Esophagus muscularis mucosa (tissue), 4 donors: Measurements from ENCODE around the gene DDIT3. TPM values are rescaled to one million over a fixed set of nuclear protein-coding genes. Genes with fewer than 3 reads are reported as not detected.

Source experiments
- DNase-seq: peaks from one replicate; pipeline ENCODE4 v3.0.0-alpha.2; 2017; ENCODE audit errors: extremely low spot score
- H3K27ac ChIP-seq, 4 donors: fragments of 200-600 bp; sonication (generic); replicated peaks in 1 of 4; 1 replicate in 3 of 4; 2 replicates in 1 of 4; pipeline ENCODE4 v1.5.1; 2016 to 2019; ENCODE audit warnings: mild to moderate bottlenecking in 1 of 4
- H3K27me3 ChIP-seq, 4 donors: fragments of 200-600 bp; sonication (generic); one replicate each; pipeline versions ENCODE4 v1.5.1 to v1.6.0; 2016 to 2019
- H3K36me3 ChIP-seq, 4 donors: fragments of 200-600 bp; sonication (generic); one replicate each; pipeline ENCODE4 v1.5.1; 2016 to 2019
- H3K4me1 ChIP-seq, 4 donors: fragments of 200-600 bp; sonication (generic); one replicate each; pipeline ENCODE4 v1.5.1; 2016 to 2019
- H3K4me3 ChIP-seq, 4 donors: fragments of 200-600 bp; sonication (generic); 1 replicate in 2 of 4; 2 replicates in 2 of 4; pipeline ENCODE4 v1.5.1; 2016 to 2019; ENCODE audit warnings: mild to moderate bottlenecking in 4 of 4, moderate library complexity in 1 of 4
- H3K9me3 ChIP-seq, 4 donors: fragments of 200-600 bp; sonication (generic); 1 replicate in 3 of 4; 2 replicates in 1 of 4; pipeline ENCODE4 v1.5.1; 2016 to 2019
- CTCF ChIP-seq, 3 experiments: fragments of 200-600 bp in 2 of 3; fragments of 450-650 bp in 1 of 3; sonication (generic) in 2 of 3; IDR thresholded peaks; one replicate each; pipeline ENCODE4 v1.5.1; 2017 to 2019; ENCODE audit warnings: antibody characterized with exemption in 3 of 3, mild to moderate bottlenecking in 2 of 3, moderate library complexity in 1 of 3
- EP300 ChIP-seq: sonication (generic); formaldehyde crosslinking; IDR thresholded peaks from one replicate; pipeline ENCODE4 v1.6.1; 2017; ENCODE audit warnings: antibody characterized with exemption
- POLR2A ChIP-seq: fragments of 450-650 bp; IDR thresholded peaks from one replicate; pipeline ENCODE4 v1.6.1; 2017; ENCODE audit warnings: antibody characterized with exemption, moderate library complexity, mild to moderate bottlenecking, low read depth
- POLR2AphosphoS5 ChIP-seq, 2 donors: sonication (generic); formaldehyde crosslinking; IDR thresholded peaks; one replicate each; pipeline ENCODE4 v1.6.1; 2017; ENCODE audit warnings: antibody characterized with exemption in 2 of 2
- WGBS: methylation state at CpG from one replicate; pipeline ENCODE4 v1.1.5; 2018; 5-methylcytosine and 5-hydroxymethylcytosine counted together
- intact Hi-C: fragments of 100-400 bp; cut with DNase I; formaldehyde crosslinking; loops from one replicate; pipeline ENCODE4 v1.15.1; 2023
- total RNA-seq, 4 donors: library from RNA; depleted of rRNA; stranded (reverse); fragments of >200 nt; gene quantifications; one replicate each; pipeline versions ENCODE4 v1.1.0 to v1.2.1, GENCODE V29; 2016

Gene DDIT3
- total RNA-seq, 4 donors from 2014 or later: 14.4 to 43.9 (median 24.4) TPM

- peaks cover 37 to 88% (median 81%) of the 10 kb centered on the region in 4 donors for H3K36me3 ChIP-seq
- WGBS: 79% methylated on average over 6 of the region's 6 CpGs
- TF ChIP-seq POLR2A: no peak
- TF ChIP-seq POLR2AphosphoS5 (IDR thresholded peaks at IDR 0.05): no peak
- TF ChIP-seq CTCF (IDR thresholded peaks at IDR 0.05): no peak
- no peak for TF ChIP-seq EP300
These were observed 15.7 kb upstream of the DDIT3 start for GRCh38 chr12:57535764-57536596.

DNA sequence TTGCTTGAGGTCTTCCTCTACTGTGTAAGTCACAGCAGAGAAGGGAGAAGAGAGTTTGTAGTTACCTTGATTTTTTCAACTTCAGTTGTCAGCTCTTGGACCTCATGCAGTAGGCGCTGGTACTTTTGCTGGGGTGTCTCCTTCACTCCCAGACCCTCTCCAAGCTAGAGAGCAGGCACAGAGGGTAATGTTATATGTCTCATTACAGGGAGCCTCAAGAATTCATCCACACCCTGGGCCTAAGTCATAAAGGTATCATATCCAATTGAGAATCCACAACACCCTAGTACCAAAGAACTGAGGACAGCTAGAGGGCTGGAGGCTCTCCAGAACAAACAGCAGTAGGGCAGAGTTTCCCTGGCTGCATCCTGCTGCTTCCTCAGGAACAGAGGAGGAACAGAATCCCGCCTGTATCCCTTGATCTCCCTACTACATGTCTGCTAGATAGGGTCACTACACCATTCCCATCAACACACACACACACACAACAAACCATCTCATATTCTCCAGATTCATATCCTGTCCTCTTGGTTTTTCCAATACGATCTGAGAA lies 14.8 kb upstream of the DDIT3 start:
- Histone ChIP-seq H3K27me3 (no peaks in the 10 kb centered on the region), H3K27ac (no peak overlapping the region), H3K36me3 (peaks cover 46 to 97% (median 84%) of the 10 kb centered on the region in 4 donors), H3K4me3 (no peak overlapping the region), H3K9me3 (no peaks in the 10 kb centered on the region), H3K4me1 (peaks cover 0 to under 1% (median 0%) of the 10 kb centered on the region in 4 donors)
- intact Hi-C loops: no loop called here
- TF ChIP-seq CTCF (IDR thresholded peaks at IDR 0.05) (no peak), POLR2AphosphoS5 (IDR thresholded peaks at IDR 0.05) (no peak), EP300 (no peak), POLR2A (no peak)
- DNase-seq: no peak
- 85% methylated on average over 3 of the region's 3 CpGs for WGBS

More at GRCh38 chr12:57535764-57536596, 15.7 kb upstream of the DDIT3 start:
- Histone ChIP-seq H3K4me1 (peaks cover 0 to 3% (median 1%) of the 10 kb centered on the region in 4 donors), H3K4me3 (no peak overlapping the region), H3K27ac (no peak overlapping the region), H3K9me3 (no peaks in the 10 kb centered on the region), H3K27me3 (no peaks in the 10 kb centered on the region)
- no peak for DNase-seq
- intact Hi-C loops: no loop called here

GRCh38 chr12:57534250-57534649 lies 13.9 kb upstream of the DDIT3 start:
- intact Hi-C loops: no loop called here
- Histone ChIP-seq H3K4me3 (no peak overlapping the region), H3K36me3 (peaks cover 54 to 97% (median 86%) of the 10 kb centered on the region in 4 donors), H3K27me3 (no peaks in the 10 kb centered on the region), H3K27ac (no peak overlapping the region), H3K4me1 (peaks cover 0 to 9% (median 0%) of the 10 kb centered on the region in 4 donors), H3K9me3 (no peaks in the 10 kb centered on the region)
- TF ChIP-seq CTCF (IDR thresholded peaks at IDR 0.05) (no peak), POLR2A (no peak), EP300 (no peak), POLR2AphosphoS5 (IDR thresholded peaks at IDR 0.05) (no peak)
- WGBS: 89% methylated on average over 5 of the region's 5 CpGs
- DNase-seq: no peak

GRCh38 chr12:57533108-57533507 lies 12.8 kb upstream of the DDIT3 start:
- no peaks in the 10 kb centered on the region for H3K27me3 ChIP-seq
- H3K27ac ChIP-seq: no peak overlapping the region
- WGBS: 91% methylated on average over 8 of the region's 8 CpGs
- no peak for TF ChIP-seq EP300
- no peak for TF ChIP-seq POLR2AphosphoS5 (IDR thresholded peaks at IDR 0.05)
- TF ChIP-seq POLR2A: no peak
- TF ChIP-seq CTCF (IDR thresholded peaks at IDR 0.05): no peak
- intact Hi-C loops: no loop called here
- DNase-seq: no peak
- H3K9me3 ChIP-seq: no peaks in the 10 kb centered on the region
- peaks cover 65 to 97% (median 86%) of the 10 kb centered on the region in 4 donors for H3K36me3 ChIP-seq
- peaks cover 0 to 12% (median 0%) of the 10 kb centered on the region in 4 donors for H3K4me1 ChIP-seq
- no peak overlapping the region for H3K4me3 ChIP-seq
